ENCODE results near the gene CSHL1. TPM values are rescaled to one million over a fixed set of nuclear protein-coding genes. Genes with fewer than 3 reads are reported as not detected.
"Not testable (repeated sequence)": the region's sequence is repeated elsewhere in the genome, so short reads cannot be mapped to it uniquely, and the experiment has no call there.

CSHL1 gene
- total and polyA plus RNA-seq, 3 experiments from 2014 or later, result not detected

- H3K4me1 ChIP-seq (ENCODE audit: insufficient read depth, low read length); H3K27me3 Mint-ChIP-seq; CTCF ChIA-PET; H3K36me3 ChIP-seq (ENCODE audit: insufficient read depth, low read length); H3K9me3 Mint-ChIP-seq; H3K36me3 Mint-ChIP-seq; H3K27ac Mint-ChIP-seq; H3K27me3 ChIP-seq (ENCODE audit: insufficient read depth, low read length, poor library complexity, severe bottlenecking); H3K4me1 Mint-ChIP-seq; H3K9me3 ChIP-seq (ENCODE audit: low read length); H3K4me3 Mint-ChIP-seq; H3K27ac ChIP-seq (ENCODE audit: low read depth, low read length); H3K4me3 ChIP-seq (ENCODE audit: low read length); DNase-seq; POLR2A ChIA-PET: not testable (repeated sequence)
These were observed 36.9 kb downstream of the CSHL1 start for GRCh38 chr17:63874061-63874626.

- H3K4me1 Mint-ChIP-seq; H3K27ac Mint-ChIP-seq; H3K36me3 Mint-ChIP-seq; H3K4me3 Mint-ChIP-seq; H3K9me3 Mint-ChIP-seq; DNase-seq; H3K27ac ChIP-seq (ENCODE audit: low read depth, low read length); CTCF ChIA-PET; POLR2A ChIA-PET; H3K27me3 ChIP-seq (ENCODE audit: insufficient read depth, low read length, poor library complexity, severe bottlenecking); H3K36me3 ChIP-seq (ENCODE audit: insufficient read depth, low read length); H3K27me3 Mint-ChIP-seq; H3K4me3 ChIP-seq (ENCODE audit: low read length); H3K4me1 ChIP-seq (ENCODE audit: insufficient read depth, low read length); H3K9me3 ChIP-seq (ENCODE audit: low read length): not testable (repeated sequence)
These were observed 37.5 kb downstream of the CSHL1 start, which contains the start of gene CSH2 for GRCh38 chr17:63873577-63873976. Gene CSH2 (minus strand): TSS chr17:63873677. CDS start chr17:63873614, 63 bp downstream.

- H3K4me3 ChIP-seq (ENCODE audit: low read length); H3K27me3 ChIP-seq (ENCODE audit: insufficient read depth, low read length, poor library complexity, severe bottlenecking); H3K4me1 Mint-ChIP-seq; H3K27ac Mint-ChIP-seq; H3K4me1 ChIP-seq (ENCODE audit: insufficient read depth, low read length); H3K36me3 Mint-ChIP-seq; H3K27ac ChIP-seq (ENCODE audit: low read depth, low read length); H3K9me3 Mint-ChIP-seq; H3K36me3 ChIP-seq (ENCODE audit: insufficient read depth, low read length); POLR2A ChIA-PET; H3K9me3 ChIP-seq (ENCODE audit: low read length); DNase-seq; H3K4me3 Mint-ChIP-seq; H3K27me3 Mint-ChIP-seq; CTCF ChIA-PET: not testable (repeated sequence)
These were observed 39.3 kb downstream of the CSHL1 start for GRCh38 chr17:63871646-63872365.

GRCh38 chr17:63870292-63870665, 40.8 kb downstream of the CSHL1 start:
- H3K9me3 ChIP-seq (ENCODE audit: low read length); H3K27ac Mint-ChIP-seq; H3K4me3 ChIP-seq (ENCODE audit: low read length); H3K4me1 Mint-ChIP-seq; H3K9me3 Mint-ChIP-seq; H3K36me3 ChIP-seq (ENCODE audit: insufficient read depth, low read length); H3K27me3 Mint-ChIP-seq; H3K27me3 ChIP-seq (ENCODE audit: insufficient read depth, low read length, poor library complexity, severe bottlenecking); H3K4me3 Mint-ChIP-seq; H3K36me3 Mint-ChIP-seq; DNase-seq; H3K4me1 ChIP-seq (ENCODE audit: insufficient read depth, low read length); POLR2A ChIA-PET; H3K27ac ChIP-seq (ENCODE audit: low read depth, low read length): not testable (repeated sequence)
- CTCF ChIA-PET, result interaction anchor here (1.1 kb wide), 1 partner anchor 12 kb away, joined by 3 read pairs; no protein-coding TSS in a partner anchor

- DNase-seq; H3K27me3 ChIP-seq (ENCODE audit: insufficient read depth, low read length, poor library complexity, severe bottlenecking); H3K9me3 ChIP-seq (ENCODE audit: low read length); H3K4me1 Mint-ChIP-seq; POLR2A ChIA-PET; H3K27ac Mint-ChIP-seq; H3K9me3 Mint-ChIP-seq; H3K27me3 Mint-ChIP-seq; H3K27ac ChIP-seq (ENCODE audit: low read depth, low read length); H3K36me3 ChIP-seq (ENCODE audit: insufficient read depth, low read length); H3K36me3 Mint-ChIP-seq; H3K4me3 Mint-ChIP-seq; H3K4me3 ChIP-seq (ENCODE audit: low read length); H3K4me1 ChIP-seq (ENCODE audit: insufficient read depth, low read length): not testable (repeated sequence)
- CTCF ChIA-PET, result interaction anchor here (1.1 kb wide), 1 partner anchor 11 kb away, joined by 3 read pairs; no protein-coding TSS in a partner anchor
These were observed 41.4 kb downstream of the CSHL1 start for GRCh38 chr17:63869491-63870291.

- DNase-seq; H3K27ac Mint-ChIP-seq; H3K4me3 ChIP-seq (ENCODE audit: low read length); H3K27ac ChIP-seq (ENCODE audit: low read depth, low read length); H3K9me3 ChIP-seq (ENCODE audit: low read length); H3K4me1 ChIP-seq (ENCODE audit: insufficient read depth, low read length); H3K27me3 Mint-ChIP-seq; H3K36me3 ChIP-seq (ENCODE audit: insufficient read depth, low read length); H3K36me3 Mint-ChIP-seq; H3K27me3 ChIP-seq (ENCODE audit: insufficient read depth, low read length, poor library complexity, severe bottlenecking); H3K4me1 Mint-ChIP-seq; H3K4me3 Mint-ChIP-seq; POLR2A ChIA-PET; H3K9me3 Mint-ChIP-seq: not testable (repeated sequence)
- CTCF ChIA-PET, result interaction anchor here (0.9 to 2.9 kb wide), 8 partner anchors 12 to 53 kb away, joined by 3 to 15 read pairs (median 6); partner anchors contain the start of gene GH2
These were observed 44.4 kb downstream of the CSHL1 start for GRCh38 chr17:63866625-63867024.

Other genes with a start within 250 kb of the CSHL1 start
- gene LIMD2, start 211.1 kb downstream of the CSHL1 start, total RNA-seq, result 100 to 1,000 TPM; 236 to 240 TPM
- 495 TPM for gene LIMD2, start 211.1 kb downstream of the CSHL1 start, polyA plus RNA-seq
- gene STRADA, start 169.5 kb downstream of the CSHL1 start, total RNA-seq, result 10 to 100 TPM; 56.7 to 57.2 TPM
- gene STRADA, start 169.5 kb downstream of the CSHL1 start, polyA plus RNA-seq, result 22.8 TPM
- gene CCDC47, start 137.7 kb downstream of the CSHL1 start, total RNA-seq, result 10 to 100 TPM; 93.0 to 94.5 TPM
- 49.6 TPM for gene CCDC47, start 137.7 kb downstream of the CSHL1 start, polyA plus RNA-seq
- 100 to 1,000 TPM; 103 to 122 TPM for gene DDX42, start 137.1 kb downstream of the CSHL1 start, total RNA-seq
- gene DDX42, start 137.1 kb downstream of the CSHL1 start, polyA plus RNA-seq, result 16.9 TPM
- 100 to 1,000 TPM; 208 to 212 TPM for gene PSMC5, start 83.8 kb downstream of the CSHL1 start, total RNA-seq
- gene PSMC5, start 83.8 kb downstream of the CSHL1 start, polyA plus RNA-seq, result 201 TPM
- 100 to 1,000 TPM in 1 of 2 experiments, 10 to 100 TPM in 1; 98.1 to 102 TPM for gene FTSJ3, start 83.6 kb downstream of the CSHL1 start, total RNA-seq
- gene FTSJ3, start 83.6 kb downstream of the CSHL1 start, polyA plus RNA-seq, result 34.8 TPM
- gene SMARCD2, start 68.6 kb downstream of the CSHL1 start, total RNA-seq, result 100 to 1,000 TPM in 1 of 2 experiments, 10 to 100 TPM in 1; 96.8 to 107 TPM
- 121 TPM for gene SMARCD2, start 68.6 kb downstream of the CSHL1 start, polyA plus RNA-seq
- gene CSH2, start 37.6 kb downstream of the CSHL1 start, total RNA-seq, result not detected
- not detected for gene CSH2, start 37.6 kb downstream of the CSHL1 start, polyA plus RNA-seq
- not detected for gene GH2, start 29.3 kb downstream of the CSHL1 start, total RNA-seq
- gene GH2, start 29.3 kb downstream of the CSHL1 start, polyA plus RNA-seq, result not detected
- gene CSH1, start 14.7 kb downstream of the CSHL1 start, total RNA-seq, result not detected
- not detected for gene CSH1, start 14.7 kb downstream of the CSHL1 start, polyA plus RNA-seq
- gene GH1, start 7.6 kb upstream of the CSHL1 start, total RNA-seq, result not detected
- gene GH1, start 7.6 kb upstream of the CSHL1 start, polyA plus RNA-seq, result not detected
- gene CD79B, start 21.1 kb upstream of the CSHL1 start, total RNA-seq, result 10 to 100 TPM; 18.1 to 22.2 TPM
- gene CD79B, start 21.1 kb upstream of the CSHL1 start, polyA plus RNA-seq, result 36.9 TPM
- gene SCN4A, start 61.7 kb upstream of the CSHL1 start, total RNA-seq, result under 1 TPM; 0.04 TPM
- not detected for gene SCN4A, start 61.7 kb upstream of the CSHL1 start, polyA plus RNA-seq
- under 1 TPM; 0.24 to 0.51 TPM for gene PRR29, start 87.1 kb upstream of the CSHL1 start, total RNA-seq
- gene PRR29, start 87.1 kb upstream of the CSHL1 start, polyA plus RNA-seq, result 4.1 TPM
- gene ICAM2, start 109.4 kb upstream of the CSHL1 start, total RNA-seq, result 10 to 100 TPM; 77.4 to 80.7 TPM
- 301 TPM for gene ICAM2, start 109.4 kb upstream of the CSHL1 start, polyA plus RNA-seq
- 10 to 100 TPM; 24.7 to 25.5 TPM for gene ERN1, start 218.9 kb upstream of the CSHL1 start, total RNA-seq
- gene ERN1, start 218.9 kb upstream of the CSHL1 start, polyA plus RNA-seq, result 92.1 TPM